Nucleus accumbens (tissue), 56 donors: ENCODE results near the gene DIAPH3.

Experiments
- DNase-seq, 56 donors: peaks; one replicate each; lab custom pipeline; 2025; lab: John Stamatoyannopoulos, UW

Gene DIAPH3

GRCh38 chr13:59744747-59745391 lies 418.9 kb downstream of the DIAPH3 start:
- DNase-seq: no peak

GRCh38 chr13:59743195-59743594 lies 420.5 kb downstream of the DIAPH3 start:
- no peak for DNase-seq

- no peak for DNase-seq
Measured at GRCh38 chr13:59742467-59742866, 421.3 kb downstream of the DIAPH3 start.

GRCh38 chr13:59738921-59739320 lies 424.8 kb downstream of the DIAPH3 start:
- no peak for DNase-seq

- no peak for DNase-seq
Measured at GRCh38 chr13:59734393-59734792, 429.3 kb downstream of the DIAPH3 start.

GRCh38 chr13:59733744-59734143 lies 430.0 kb downstream of the DIAPH3 start:
- DNase-seq: no peak

GRCh38 chr13:59730026-59730425 lies 433.7 kb downstream of the DIAPH3 start:
- DNase-seq: no peak

- no peak for DNase-seq
Measured at GRCh38 chr13:59728896-59729545, 434.7 kb downstream of the DIAPH3 start.

- no peak for DNase-seq
Measured at GRCh38 chr13:59721926-59722910, 441.5 kb downstream of the DIAPH3 start.

- no peak for DNase-seq
Measured at GRCh38 chr13:59715611-59716010, 448.1 kb downstream of the DIAPH3 start.

- DNase-seq: no peak
Measured at GRCh38 chr13:59710996-59711701, 452.6 kb downstream of the DIAPH3 start.

GRCh38 chr13:59710416-59710815 lies 453.3 kb downstream of the DIAPH3 start:
- no peak for DNase-seq

- no peak for DNase-seq
Measured at GRCh38 chr13:59706101-59706976, 457.4 kb downstream of the DIAPH3 start.

GRCh38 chr13:59702269-59702668 lies 461.5 kb downstream of the DIAPH3 start:
- no peak for DNase-seq

- DNase-seq: no peak
Measured at GRCh38 chr13:59701261-59701660, 462.5 kb downstream of the DIAPH3 start.

- no peak for DNase-seq
Measured at GRCh38 chr13:59700281-59700680, 463.4 kb downstream of the DIAPH3 start.

GRCh38 chr13:59696271-59696670 lies 467.5 kb downstream of the DIAPH3 start:
- DNase-seq: no peak

- no peak for DNase-seq
Measured at GRCh38 chr13:59691501-59692066, 472.1 kb downstream of the DIAPH3 start.

GRCh38 chr13:59690857-59691500 lies 472.7 kb downstream of the DIAPH3 start:
- DNase-seq: no peak
